ENCODE results near the gene PLXNA2. TPM values are rescaled to one million over a fixed set of nuclear protein-coding genes. Genes with fewer than 3 reads are reported as not detected.

The PLXNA2 gene
- total RNA-seq, 1 experiment from 2014 or later, result 69.7 TPM

- Mint-ChIP-seq H3K27me3 (ENCODE audit: insufficient read depth, unreplicated experiment) (no peaks in the 10 kb centered on the region), H3K27ac (ENCODE audit: low read depth, unreplicated experiment) (no peak overlapping the region), H3K36me3 (ENCODE audit: insufficient read depth, unreplicated experiment) (peaks cover 13% of the 10 kb centered on the region), H3K4me1 (ENCODE audit: insufficient read depth, unreplicated experiment) (peaks cover 37% of the 10 kb centered on the region), H3K9me3 (ENCODE audit: unreplicated experiment) (no peaks in the 10 kb centered on the region), H3K4me3 (ENCODE audit: unreplicated experiment) (no peak overlapping the region)
- ChIA-PET POLR2A (interaction anchor here (0.7 to 1.7 kb wide), 5 partner anchors 8 to 86 kb away, joined by 3 to 7 read pairs (median 3); partner anchors contain the start of gene PLXNA2), CTCF (interaction anchor here (0.6 to 1.6 kb wide), 8 partner anchors 11 to 81 kb away, joined by 3 to 5 read pairs (median 4); no protein-coding TSS in a partner anchor)
- intact Hi-C loops (cut with micrococcal nuclease), result no loop called here
- no TSS peak for BruUV-seq (replicated peaks)
- DNase-seq (ENCODE audit: unreplicated experiment), result no peak
- TF ChIP-seq, protein P1, sequence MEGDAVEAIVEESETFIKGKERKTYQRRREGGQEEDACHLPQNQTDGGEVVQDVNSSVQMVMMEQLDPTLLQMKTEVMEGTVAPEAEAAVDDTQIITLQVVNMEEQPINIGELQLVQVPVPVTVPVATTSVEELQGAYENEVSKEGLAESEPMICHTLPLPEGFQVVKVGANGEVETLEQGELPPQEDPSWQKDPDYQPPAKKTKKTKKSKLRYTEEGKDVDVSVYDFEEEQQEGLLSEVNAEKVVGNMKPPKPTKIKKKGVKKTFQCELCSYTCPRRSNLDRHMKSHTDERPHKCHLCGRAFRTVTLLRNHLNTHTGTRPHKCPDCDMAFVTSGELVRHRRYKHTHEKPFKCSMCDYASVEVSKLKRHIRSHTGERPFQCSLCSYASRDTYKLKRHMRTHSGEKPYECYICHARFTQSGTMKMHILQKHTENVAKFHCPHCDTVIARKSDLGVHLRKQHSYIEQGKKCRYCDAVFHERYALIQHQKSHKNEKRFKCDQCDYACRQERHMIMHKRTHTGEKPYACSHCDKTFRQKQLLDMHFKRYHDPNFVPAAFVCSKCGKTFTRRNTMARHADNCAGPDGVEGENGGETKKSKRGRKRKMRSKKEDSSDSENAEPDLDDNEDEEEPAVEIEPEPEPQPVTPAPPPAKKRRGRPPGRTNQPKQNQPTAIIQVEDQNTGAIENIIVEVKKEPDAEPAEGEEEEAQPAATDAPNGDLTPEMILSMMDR (IDR thresholded peaks at IDR 0.05; ENCODE audit: unreplicated experiment), result no peak
These were observed 85.3 kb downstream of the PLXNA2 start for GRCh38 chr1:208158640-208159554.

GRCh38 chr1:208157769-208158168, 86.4 kb downstream of the PLXNA2 start:
- BruUV-seq (replicated peaks), result no TSS peak
- ChIA-PET POLR2A (interaction anchor here (0.5 kb wide), 1 partner anchor 24 kb away, joined by 3 read pairs; no protein-coding TSS in a partner anchor), CTCF (interaction anchor here (0.6 to 1.8 kb wide), 4 partner anchors 10 to 82 kb away, joined by 3 to 10 read pairs (median 4); no protein-coding TSS in a partner anchor)
- no peaks in the 10 kb centered on the region for H3K27me3 Mint-ChIP-seq (ENCODE audit: insufficient read depth, unreplicated experiment)
- TF ChIP-seq, protein P1 (IDR thresholded peaks at IDR 0.05; ENCODE audit: unreplicated experiment), result no peak
- no peak overlapping the region for H3K27ac Mint-ChIP-seq (ENCODE audit: low read depth, unreplicated experiment)
- no peak overlapping the region for H3K4me3 Mint-ChIP-seq (ENCODE audit: unreplicated experiment)
- H3K36me3 Mint-ChIP-seq (ENCODE audit: insufficient read depth, unreplicated experiment), result peaks cover 13% of the 10 kb centered on the region
- H3K4me1 Mint-ChIP-seq (ENCODE audit: insufficient read depth, unreplicated experiment), result peaks cover 26% of the 10 kb centered on the region
- intact Hi-C loops (cut with micrococcal nuclease), result no loop called here
- no peak for DNase-seq (ENCODE audit: unreplicated experiment)
- no peaks in the 10 kb centered on the region for H3K9me3 Mint-ChIP-seq (ENCODE audit: unreplicated experiment)

- H3K27ac Mint-ChIP-seq (ENCODE audit: low read depth, unreplicated experiment), result no peak overlapping the region
- no peaks in the 10 kb centered on the region for H3K27me3 Mint-ChIP-seq (ENCODE audit: insufficient read depth, unreplicated experiment)
- POLR2A ChIA-PET, result interaction anchor here (0.8 to 1.5 kb wide), 3 partner anchors 9 to 28 kb away, joined by 3 read pairs; no protein-coding TSS in a partner anchor
- no TSS peak for BruUV-seq (replicated peaks)
- CTCF ChIA-PET, result interaction anchor here (0.7 to 1.8 kb wide), 5 partner anchors 24 to 134 kb away, joined by 3 to 10 read pairs (median 3); no protein-coding TSS in a partner anchor
- H3K4me1 Mint-ChIP-seq (ENCODE audit: insufficient read depth, unreplicated experiment), result peaks cover 15% of the 10 kb centered on the region
- peaks cover 13% of the 10 kb centered on the region for H3K36me3 Mint-ChIP-seq (ENCODE audit: insufficient read depth, unreplicated experiment)
- no peak overlapping the region for H3K4me3 Mint-ChIP-seq (ENCODE audit: unreplicated experiment)
- TF ChIP-seq, protein P1 (IDR thresholded peaks at IDR 0.05; ENCODE audit: unreplicated experiment), result no peak
- H3K9me3 Mint-ChIP-seq (ENCODE audit: unreplicated experiment), result no peaks in the 10 kb centered on the region
- DNase-seq (ENCODE audit: unreplicated experiment), result no peak
- intact Hi-C loops (cut with micrococcal nuclease), result no loop called here
These were observed 87.4 kb downstream of the PLXNA2 start for GRCh38 chr1:208156741-208157140.

- H3K9me3 Mint-ChIP-seq (ENCODE audit: unreplicated experiment), result no peaks in the 10 kb centered on the region
- CTCF ChIA-PET, result interaction anchor here (0.7 to 1.8 kb wide), 6 partner anchors 12 to 134 kb away, joined by 3 to 10 read pairs (median 4); no protein-coding TSS in a partner anchor
These were observed 87.9 kb downstream of the PLXNA2 start for GRCh38 chr1:208156310-208156709.

More at GRCh38 chr1:208156310-208156709, 87.9 kb downstream of the PLXNA2 start:
- POLR2A ChIA-PET, result interaction anchor here (0.8 to 1.5 kb wide), 3 partner anchors 9 to 27 kb away, joined by 3 read pairs; no protein-coding TSS in a partner anchor
- no peak for DNase-seq (ENCODE audit: unreplicated experiment)
- H3K4me3 Mint-ChIP-seq (ENCODE audit: unreplicated experiment), result no peak overlapping the region
- H3K36me3 Mint-ChIP-seq (ENCODE audit: insufficient read depth, unreplicated experiment), result peaks cover 13% of the 10 kb centered on the region
- BruUV-seq (replicated peaks), result no TSS peak
- no peaks in the 10 kb centered on the region for H3K27me3 Mint-ChIP-seq (ENCODE audit: insufficient read depth, unreplicated experiment)
- no peak overlapping the region for H3K27ac Mint-ChIP-seq (ENCODE audit: low read depth, unreplicated experiment)
- H3K4me1 Mint-ChIP-seq (ENCODE audit: insufficient read depth, unreplicated experiment), result peaks cover 11% of the 10 kb centered on the region
- TF ChIP-seq, protein P1 (IDR thresholded peaks at IDR 0.05; ENCODE audit: unreplicated experiment), result no peak
- intact Hi-C loops (cut with micrococcal nuclease), result no loop called here
